ENCODE results near the gene CKS2.

The CKS2 gene

DNA sequence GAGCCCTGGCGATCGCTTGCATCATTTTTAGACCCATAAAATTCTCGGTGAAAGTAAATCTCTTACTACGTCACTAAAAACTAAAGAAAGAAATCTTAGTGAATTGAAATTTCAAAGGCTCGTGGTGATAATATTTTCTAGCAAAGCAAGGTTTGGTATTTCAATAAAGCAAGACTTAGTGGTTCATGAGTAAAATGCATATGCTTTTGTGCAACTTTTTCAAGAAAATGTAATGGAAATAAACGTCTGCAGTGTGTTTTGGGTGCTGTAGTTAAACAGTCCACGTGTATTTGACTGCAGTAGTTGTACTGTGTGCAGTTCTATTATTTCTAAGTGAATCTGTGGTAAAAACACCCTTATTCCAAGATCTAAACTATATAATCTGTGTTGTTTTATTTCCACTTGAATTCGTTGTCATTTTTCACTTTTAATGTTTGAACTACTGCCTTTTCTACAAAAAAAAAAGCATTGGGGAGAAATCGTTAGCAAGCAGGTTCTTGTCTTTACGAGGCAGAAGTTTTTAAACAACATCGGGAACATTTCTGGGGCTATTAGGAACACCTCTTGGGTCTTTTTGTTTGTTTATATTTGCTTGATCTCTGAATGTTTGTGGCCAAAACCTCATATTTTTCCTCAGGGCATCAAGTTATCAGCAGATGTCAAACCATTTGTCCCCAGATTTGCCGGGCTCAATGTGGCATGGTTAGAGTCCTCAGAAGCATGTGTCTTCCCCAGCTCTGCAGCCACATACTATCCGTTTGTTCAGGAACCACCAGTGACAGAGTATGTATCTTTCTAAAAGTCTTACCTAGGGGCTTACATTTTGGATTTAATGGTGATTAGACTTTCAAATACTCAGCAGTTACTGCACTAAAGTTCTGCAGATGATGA, 8.3 kb downstream of the CKS2 start:
- TF ChIP-seq, protein P1, sequence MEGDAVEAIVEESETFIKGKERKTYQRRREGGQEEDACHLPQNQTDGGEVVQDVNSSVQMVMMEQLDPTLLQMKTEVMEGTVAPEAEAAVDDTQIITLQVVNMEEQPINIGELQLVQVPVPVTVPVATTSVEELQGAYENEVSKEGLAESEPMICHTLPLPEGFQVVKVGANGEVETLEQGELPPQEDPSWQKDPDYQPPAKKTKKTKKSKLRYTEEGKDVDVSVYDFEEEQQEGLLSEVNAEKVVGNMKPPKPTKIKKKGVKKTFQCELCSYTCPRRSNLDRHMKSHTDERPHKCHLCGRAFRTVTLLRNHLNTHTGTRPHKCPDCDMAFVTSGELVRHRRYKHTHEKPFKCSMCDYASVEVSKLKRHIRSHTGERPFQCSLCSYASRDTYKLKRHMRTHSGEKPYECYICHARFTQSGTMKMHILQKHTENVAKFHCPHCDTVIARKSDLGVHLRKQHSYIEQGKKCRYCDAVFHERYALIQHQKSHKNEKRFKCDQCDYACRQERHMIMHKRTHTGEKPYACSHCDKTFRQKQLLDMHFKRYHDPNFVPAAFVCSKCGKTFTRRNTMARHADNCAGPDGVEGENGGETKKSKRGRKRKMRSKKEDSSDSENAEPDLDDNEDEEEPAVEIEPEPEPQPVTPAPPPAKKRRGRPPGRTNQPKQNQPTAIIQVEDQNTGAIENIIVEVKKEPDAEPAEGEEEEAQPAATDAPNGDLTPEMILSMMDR (IDR thresholded peaks at IDR 0.05; ENCODE audit: insufficient read depth, low read depth, low read length, missing control alignments) = no peak
- peak overlapping the region; percentile 69 for H3K4me3 ChIP-seq (ENCODE audit: low read depth, low read length)
- DNase-seq (ENCODE audit: low read depth) = no peak

DNA sequence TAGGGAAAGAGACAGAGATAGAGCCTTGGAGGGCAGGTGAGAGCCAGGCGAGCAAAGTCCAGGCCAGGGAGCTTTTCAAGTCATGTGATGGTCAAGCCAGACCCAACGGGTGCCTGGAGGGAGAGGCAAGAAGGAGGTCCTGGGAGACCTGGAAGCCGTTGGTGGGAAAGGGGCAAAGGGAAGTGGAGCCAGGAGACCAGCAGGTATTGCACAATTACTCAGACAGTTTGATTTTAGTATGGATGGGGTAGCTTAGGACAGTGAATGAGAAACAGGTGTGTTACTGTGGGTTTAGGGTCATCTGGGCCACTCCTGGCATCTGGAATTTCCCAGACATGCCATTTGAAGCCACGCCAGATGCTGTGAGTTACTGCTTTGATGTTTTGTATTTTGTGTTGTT, 12.4 kb downstream of the CKS2 start:
- H3K4me3 ChIP-seq (ENCODE audit: low read depth, low read length) = no peak overlapping the region
- TF ChIP-seq, protein P1 (IDR thresholded peaks at IDR 0.05; ENCODE audit: insufficient read depth, low read depth, low read length, missing control alignments) = no peak
- no peak for DNase-seq (ENCODE audit: low read depth)

DNA sequence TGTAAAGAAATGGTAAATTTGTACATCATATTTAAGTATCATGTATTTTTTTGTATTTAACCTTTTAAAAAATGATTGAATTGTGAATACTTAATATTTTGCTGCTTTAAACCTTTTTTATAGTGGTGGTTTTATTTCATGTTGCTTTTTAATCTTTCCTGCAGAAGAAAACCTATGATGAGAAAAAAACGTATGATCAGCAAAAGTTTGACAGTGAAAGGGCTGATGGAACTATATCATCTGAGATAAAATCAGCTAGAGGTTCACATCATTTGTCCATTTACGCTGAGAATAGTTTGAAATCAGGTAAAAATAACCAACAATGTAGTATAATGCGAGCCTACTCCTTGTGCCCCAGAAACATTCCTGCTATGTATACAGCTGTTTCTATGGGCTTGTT, 14.7 kb downstream of the CKS2 start:
- TF ChIP-seq, protein P1 (IDR thresholded peaks at IDR 0.05; ENCODE audit: insufficient read depth, low read depth, low read length, missing control alignments) = no peak
- no peak overlapping the region for H3K4me3 ChIP-seq (ENCODE audit: low read depth, low read length)
- no peak for DNase-seq (ENCODE audit: low read depth)

DNA sequence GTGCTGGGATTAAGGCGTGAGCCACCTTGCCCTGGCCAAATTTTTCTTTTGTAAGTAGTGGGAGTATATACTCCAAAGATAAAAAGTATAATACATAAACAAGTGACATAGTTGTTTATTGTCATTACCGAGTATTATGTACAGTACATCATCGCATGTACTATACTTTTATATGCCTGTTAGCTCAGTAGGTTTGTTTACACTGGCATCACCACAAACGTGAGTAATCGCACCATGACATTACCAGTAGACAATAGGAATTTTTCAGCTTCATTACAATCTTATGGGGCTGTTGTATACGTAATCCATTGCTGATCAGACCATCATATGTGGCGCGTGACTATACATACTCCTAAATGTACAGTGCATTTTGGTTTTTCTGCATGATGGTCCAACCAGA, 17.1 kb downstream of the CKS2 start:
- no peak for DNase-seq (ENCODE audit: low read depth)
- H3K4me3 ChIP-seq (ENCODE audit: low read depth, low read length) = no peak overlapping the region
- TF ChIP-seq, protein P1 (IDR thresholded peaks at IDR 0.05; ENCODE audit: insufficient read depth, low read depth, low read length, missing control alignments) = no peak

DNA sequence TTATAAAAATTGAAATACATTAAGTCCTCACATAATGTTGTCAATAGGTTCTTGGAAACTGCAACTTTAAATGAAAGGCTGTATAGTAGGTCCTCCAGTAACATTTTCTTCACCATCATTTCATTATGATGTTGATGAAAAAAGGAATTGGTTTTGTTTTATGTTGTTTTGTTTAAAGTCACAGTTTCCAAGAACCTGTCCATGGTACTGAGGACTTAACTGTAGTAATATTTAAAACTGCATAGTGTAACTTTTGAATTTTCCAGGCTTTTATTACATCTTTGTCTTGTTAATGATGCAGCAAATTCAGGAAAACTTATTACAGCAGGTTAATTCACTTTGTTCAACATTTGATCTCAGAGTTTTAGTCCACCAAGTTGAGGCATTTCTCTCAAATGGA, 18.9 kb downstream of the CKS2 start:
- no peak for DNase-seq (ENCODE audit: low read depth)
- TF ChIP-seq, protein P1 (IDR thresholded peaks at IDR 0.05; ENCODE audit: insufficient read depth, low read depth, low read length, missing control alignments) = no peak

DNA sequence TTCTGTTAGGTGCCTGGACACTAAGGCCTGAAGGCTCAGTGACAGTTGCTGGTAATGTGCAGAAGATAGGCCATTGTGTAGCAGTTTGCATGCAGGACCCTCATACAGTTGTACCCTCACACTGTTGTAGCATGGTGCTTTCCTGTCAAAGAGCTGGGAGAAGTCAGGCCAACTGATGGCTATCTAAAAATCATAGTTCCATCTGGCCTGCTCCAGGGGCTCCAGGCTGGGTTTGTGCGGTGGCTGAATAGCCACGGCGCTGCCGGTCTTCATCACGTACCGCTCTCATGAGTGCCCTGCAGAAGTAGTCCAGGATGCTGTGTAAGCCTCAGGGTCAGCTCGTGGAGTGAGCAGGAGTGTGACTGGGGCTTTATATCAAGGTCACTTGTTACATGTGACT, 19.5 kb downstream of the CKS2 start:
- TF ChIP-seq, protein P1 (IDR thresholded peaks at IDR 0.05; ENCODE audit: insufficient read depth, low read depth, low read length, missing control alignments) = no peak
- no peak overlapping the region for H3K4me3 ChIP-seq (ENCODE audit: low read depth, low read length)
- no peak for DNase-seq (ENCODE audit: low read depth)

More for the DNA sequence above, 18.9 kb downstream of the CKS2 start:
- H3K4me3 ChIP-seq (ENCODE audit: low read depth, low read length) = no peak overlapping the region

DNA sequence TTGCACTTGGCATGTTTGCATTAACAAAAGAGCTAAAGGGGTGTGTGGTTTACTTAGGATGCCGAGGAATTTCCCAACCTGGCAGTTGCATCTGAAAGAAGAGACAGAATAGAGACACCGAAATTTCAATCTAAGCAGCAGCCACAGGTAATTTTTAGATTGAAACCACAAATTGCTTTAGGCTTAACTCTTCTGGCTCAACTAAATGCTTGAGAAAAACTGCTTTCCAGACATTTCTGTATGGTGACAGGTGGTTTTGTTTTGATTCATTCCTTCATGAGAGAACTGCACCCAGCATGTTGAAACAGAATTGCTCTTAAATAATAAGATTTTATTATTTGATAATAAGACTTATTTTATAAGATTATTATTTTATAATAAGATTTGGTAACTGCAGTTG, 28.8 kb downstream of the CKS2 start:
- no peak overlapping the region for H3K4me3 ChIP-seq (ENCODE audit: low read depth, low read length)
- TF ChIP-seq, protein P1 (IDR thresholded peaks at IDR 0.05; ENCODE audit: insufficient read depth, low read depth, low read length, missing control alignments) = no peak
- peak; percentile 38 for DNase-seq (ENCODE audit: low read depth)

Data from GM12865 (cell line).